ENCODE data around the gene SRP54. TPM values are rescaled to one million over a fixed set of nuclear protein-coding genes. Genes with fewer than 3 reads are reported as not detected.

Gene SRP54
- total RNA-seq, 4 donors from 2014 or later: 31.2 to 52.7 (median 39.3) TPM

- TF ChIP-seq POLR2AphosphoS5 (IDR thresholded peaks at IDR 0.05): no peak
- TF ChIP-seq EP300 (IDR thresholded peaks at IDR 0.05): no peak
- TF ChIP-seq CTCF (IDR thresholded peaks at IDR 0.05): no peak
- no peak for TF ChIP-seq POLR2A (IDR thresholded peaks at IDR 0.05; ENCODE audit: low read depth)
- H3K27ac ChIP-seq (replicated peaks in 1 of 4): no peak overlapping the region
Observed at GRCh38 chr14:34970665-34971064, 12.1 kb upstream of the SRP54 start.

GRCh38 chr14:34971381-34971780, 11.4 kb upstream of the SRP54 start:
- H3K27me3 ChIP-seq: no peaks in the 10 kb centered on the region
- peaks cover 0 to 30% (median 14%) of the 10 kb centered on the region in 4 donors for H3K36me3 ChIP-seq
- intact Hi-C loops (cut with DNase I): no loop called here
- no peaks in the 10 kb centered on the region for H3K4me1 ChIP-seq
- no peak overlapping the region for H3K4me3 ChIP-seq
- TF ChIP-seq POLR2AphosphoS5 (IDR thresholded peaks at IDR 0.05): no peak
- no peak for TF ChIP-seq EP300 (IDR thresholded peaks at IDR 0.05)
- TF ChIP-seq POLR2A (IDR thresholded peaks at IDR 0.05; ENCODE audit: low read depth): no peak
- no peak for TF ChIP-seq CTCF (IDR thresholded peaks at IDR 0.05)
- no peak for DNase-seq (ENCODE audit: extremely low spot score)
- no peak overlapping the region for H3K27ac ChIP-seq (replicated peaks in 1 of 4)
- no peaks in the 10 kb centered on the region for H3K9me3 ChIP-seq

More at GRCh38 chr14:34970665-34971064, 12.1 kb upstream of the SRP54 start:
- Histone ChIP-seq H3K36me3 (peaks cover 0 to 37% (median 18%) of the 10 kb centered on the region in 4 donors), H3K27me3 (no peaks in the 10 kb centered on the region), H3K9me3 (no peaks in the 10 kb centered on the region), H3K4me1 (no peaks in the 10 kb centered on the region), H3K4me3 (no peak overlapping the region)
- WGBS: 100% methylated on average over 1 of the region's 1 CpG
- no peak for DNase-seq (ENCODE audit: extremely low spot score)
- intact Hi-C loops (cut with DNase I): no loop called here

GRCh38 chr14:34971801-34972200, 11.0 kb upstream of the SRP54 start:
- Histone ChIP-seq H3K27ac (replicated peaks in 1 of 4) (no peak overlapping the region), H3K4me3 (no peak overlapping the region), H3K9me3 (no peaks in the 10 kb centered on the region), H3K4me1 (no peaks in the 10 kb centered on the region), H3K27me3 (no peaks in the 10 kb centered on the region), H3K36me3 (peaks cover 0 to 27% (median 12%) of the 10 kb centered on the region in 4 donors)
- intact Hi-C loops (cut with DNase I): no loop called here
- no peak for DNase-seq (ENCODE audit: extremely low spot score)
- 93% methylated on average over 5 of the region's 5 CpGs for WGBS
- no peak for TF ChIP-seq POLR2AphosphoS5 (IDR thresholded peaks at IDR 0.05)
- TF ChIP-seq POLR2A (IDR thresholded peaks at IDR 0.05; ENCODE audit: low read depth): no peak
- no peak for TF ChIP-seq CTCF (IDR thresholded peaks at IDR 0.05)
- TF ChIP-seq EP300 (IDR thresholded peaks at IDR 0.05): no peak

GRCh38 chr14:34978444-34978843, 4.3 kb upstream of the SRP54 start:
- DNase-seq (ENCODE audit: extremely low spot score): no peak
- WGBS: 96% methylated on average over 5 of the region's 5 CpGs
- H3K36me3 ChIP-seq: no peaks in the 10 kb centered on the region
- no peak overlapping the region for H3K4me3 ChIP-seq
- no peaks in the 10 kb centered on the region for H3K9me3 ChIP-seq
- intact Hi-C loops (cut with DNase I): no loop called here
- H3K27me3 ChIP-seq: no peaks in the 10 kb centered on the region
- TF ChIP-seq CTCF (IDR thresholded peaks at IDR 0.05) (no peak), POLR2AphosphoS5 (IDR thresholded peaks at IDR 0.05) (no peak), POLR2A (IDR thresholded peaks at IDR 0.05; ENCODE audit: low read depth) (no peak), EP300 (IDR thresholded peaks at IDR 0.05) (no peak)
- no peak overlapping the region for H3K27ac ChIP-seq (replicated peaks in 1 of 4)
- peaks cover 11 to 20% (median 13%) of the 10 kb centered on the region in 4 donors for H3K4me1 ChIP-seq

- WGBS: 92% methylated on average over 11 of the region's 11 CpGs
- H3K9me3 ChIP-seq: no peaks in the 10 kb centered on the region
- intact Hi-C loops (cut with DNase I): loop anchor here (5.0 kb wide), 2 partner anchors 67 to 142 kb away; partner anchors contain the start of genes FAM177A1, PPP2R3C and PRORP
- no peaks in the 10 kb centered on the region for H3K36me3 ChIP-seq
- H3K4me1 ChIP-seq: peaks cover 29 to 39% (median 32%) of the 10 kb centered on the region in 4 donors
- H3K27me3 ChIP-seq: no peaks in the 10 kb centered on the region
- peak overlapping the region in 1 of 4 donors; percentile 79 for H3K4me3 ChIP-seq
- peak overlapping the region in 2 of 4 donors; percentile 97 to 98 for H3K27ac ChIP-seq (replicated peaks in 1 of 4)
- TF ChIP-seq POLR2A (IDR thresholded peaks at IDR 0.05; ENCODE audit: low read depth): no peak
- no peak for TF ChIP-seq EP300 (IDR thresholded peaks at IDR 0.05)
- no peak for TF ChIP-seq POLR2AphosphoS5 (IDR thresholded peaks at IDR 0.05)
- no peak for TF ChIP-seq CTCF (IDR thresholded peaks at IDR 0.05)
- DNase-seq (ENCODE audit: extremely low spot score): no peak
Observed at GRCh38 chr14:34980337-34980900, 2.4 kb upstream of the SRP54 start.

Data from esophagus muscularis mucosa (tissue), 4 donors.